Measurements from ENCODE around the gene UBE2I.
A peak's percentile ranks its signal among the peaks of the same experiment; 100 is the strongest.
"Not testable (repeated sequence)": the region's sequence is repeated elsewhere in the genome, so short reads cannot be mapped to it uniquely, and the experiment has no call there.

The UBE2I gene

GRCh38 chr16:1308977-1309885, at the start of gene UBE2I:
Gene UBE2I, plus strand, starts transcription at chr16:1309636. Its CDS starts 4,395 bp downstream, at chr16:1314031.
- DNase-seq (ENCODE audit: low read depth) = peak; percentile 95

GRCh38 chr16:1259760-1260068, 49.7 kb upstream of the UBE2I start:
- DNase-seq (ENCODE audit: low read depth) = no peak

GRCh38 chr16:1260101-1260680, 49.2 kb upstream of the UBE2I start:
- no peak for DNase-seq (ENCODE audit: low read depth)

- no peak for DNase-seq (ENCODE audit: low read depth)
Observed at GRCh38 chr16:1261131-1261892, 48.1 kb upstream of the UBE2I start.

- no peak for DNase-seq (ENCODE audit: low read depth)
Observed at GRCh38 chr16:1262210-1262845, 47.1 kb upstream of the UBE2I start.

GRCh38 chr16:1262846-1263221, 46.6 kb upstream of the UBE2I start:
- no peak for DNase-seq (ENCODE audit: low read depth)

- DNase-seq (ENCODE audit: low read depth) = no peak
Observed at GRCh38 chr16:1263591-1264344, 45.7 kb upstream of the UBE2I start.

GRCh38 chr16:1264345-1265089, 44.9 kb upstream of the UBE2I start:
- no peak for DNase-seq (ENCODE audit: low read depth)

- no peak for DNase-seq (ENCODE audit: low read depth)
Observed at GRCh38 chr16:1265090-1265630, 44.3 kb upstream of the UBE2I start.

GRCh38 chr16:1265826-1266225, 43.6 kb upstream of the UBE2I start:
- DNase-seq (ENCODE audit: low read depth) = no peak

- not testable (repeated sequence) for DNase-seq (ENCODE audit: low read depth)
Observed at GRCh38 chr16:1269418-1269817, 40.0 kb upstream of the UBE2I start.

- no peak for DNase-seq (ENCODE audit: low read depth)
Observed at GRCh38 chr16:1271380-1271723, 38.1 kb upstream of the UBE2I start.

- DNase-seq (ENCODE audit: low read depth) = not testable (repeated sequence)
Observed at GRCh38 chr16:1271724-1272413, 37.6 kb upstream of the UBE2I start.

GRCh38 chr16:1272453-1273198, 36.8 kb upstream of the UBE2I start:
- no peak for DNase-seq (ENCODE audit: low read depth)

GRCh38 chr16:1273816-1274215, 35.6 kb upstream of the UBE2I start:
- DNase-seq (ENCODE audit: low read depth) = no peak

- no peak for DNase-seq (ENCODE audit: low read depth)
Observed at GRCh38 chr16:1274767-1275166, 34.7 kb upstream of the UBE2I start.

- no peak for DNase-seq (ENCODE audit: low read depth)
Observed at GRCh38 chr16:1275791-1276579, 33.5 kb upstream of the UBE2I start.

- DNase-seq (ENCODE audit: low read depth) = no peak
Observed at GRCh38 chr16:1276580-1276878, 32.9 kb upstream of the UBE2I start.

- DNase-seq (ENCODE audit: low read depth) = no peak
Observed at GRCh38 chr16:1277151-1277598, 32.3 kb upstream of the UBE2I start.
